Prostate gland (tissue), 2 donors: Measurements from ENCODE around the gene ZNF142.

Experiments
- POLR2A ChIP-seq: fragments of 450-650 bp; IDR thresholded peaks from one replicate; pipeline ENCODE4 v1.6.1; 2016; ENCODE audit warnings: antibody characterized with exemption, mild to moderate bottlenecking
- TF ChIP-seq, protein P1 (sequence below), 4 experiments: fragments of 200-600 bp in 2 of 4; fragments of 450-650 bp in 2 of 4; sonication (generic) in 2 of 4; IDR thresholded peaks; 1 replicate in 3 of 4; 2 replicates in 1 of 4; pipeline ENCODE4 v1.5.1; 2016 to 2019; ENCODE audit warnings: antibody characterized with exemption in 4 of 4, mild to moderate bottlenecking in 2 of 4, moderate library complexity in 2 of 4

GRCh38 chr2:218662827-218663226 is 3.4 kb upstream of the ZNF142 start:
- TF ChIP-seq, protein P1, sequence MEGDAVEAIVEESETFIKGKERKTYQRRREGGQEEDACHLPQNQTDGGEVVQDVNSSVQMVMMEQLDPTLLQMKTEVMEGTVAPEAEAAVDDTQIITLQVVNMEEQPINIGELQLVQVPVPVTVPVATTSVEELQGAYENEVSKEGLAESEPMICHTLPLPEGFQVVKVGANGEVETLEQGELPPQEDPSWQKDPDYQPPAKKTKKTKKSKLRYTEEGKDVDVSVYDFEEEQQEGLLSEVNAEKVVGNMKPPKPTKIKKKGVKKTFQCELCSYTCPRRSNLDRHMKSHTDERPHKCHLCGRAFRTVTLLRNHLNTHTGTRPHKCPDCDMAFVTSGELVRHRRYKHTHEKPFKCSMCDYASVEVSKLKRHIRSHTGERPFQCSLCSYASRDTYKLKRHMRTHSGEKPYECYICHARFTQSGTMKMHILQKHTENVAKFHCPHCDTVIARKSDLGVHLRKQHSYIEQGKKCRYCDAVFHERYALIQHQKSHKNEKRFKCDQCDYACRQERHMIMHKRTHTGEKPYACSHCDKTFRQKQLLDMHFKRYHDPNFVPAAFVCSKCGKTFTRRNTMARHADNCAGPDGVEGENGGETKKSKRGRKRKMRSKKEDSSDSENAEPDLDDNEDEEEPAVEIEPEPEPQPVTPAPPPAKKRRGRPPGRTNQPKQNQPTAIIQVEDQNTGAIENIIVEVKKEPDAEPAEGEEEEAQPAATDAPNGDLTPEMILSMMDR (IDR thresholded peaks at IDR 0.05) = no peak
- no peak for TF ChIP-seq POLR2A
